Medulla oblongata (tissue), 1 donor: ENCODE data around the gene HNMT.
A peak's percentile ranks its signal among the peaks of the same experiment; 100 is the strongest.
"Not testable (repeated sequence)": the region's sequence is repeated elsewhere in the genome, so short reads cannot be mapped to it uniquely, and the experiment has no call there.

Source experiments
- DNase-seq: peaks from one replicate; pipeline ENCODE4 v3.0.0-alpha.2; 2015; ENCODE audit errors: extremely low spot score

The HNMT gene

DNA sequence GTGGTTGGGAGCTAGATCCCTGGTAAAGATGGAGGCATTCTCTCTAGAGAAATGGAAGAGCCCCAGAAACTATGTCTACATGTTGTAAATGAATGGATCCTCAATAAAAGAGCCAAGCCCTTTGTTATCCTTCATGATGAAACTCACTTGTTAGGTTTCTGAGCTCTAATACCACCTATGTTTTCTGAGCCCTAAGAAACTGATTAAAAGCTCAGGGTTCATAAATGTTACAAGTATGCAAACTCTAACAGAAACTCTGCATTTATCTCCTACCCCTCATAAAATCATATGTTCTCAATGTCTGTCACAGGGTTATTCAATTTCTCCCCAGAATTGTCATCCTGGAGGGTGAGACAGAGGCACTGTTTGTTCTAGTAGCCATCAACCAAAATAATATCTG is 18.0 kb upstream of the HNMT start:
- DNase-seq: no peak

DNA sequence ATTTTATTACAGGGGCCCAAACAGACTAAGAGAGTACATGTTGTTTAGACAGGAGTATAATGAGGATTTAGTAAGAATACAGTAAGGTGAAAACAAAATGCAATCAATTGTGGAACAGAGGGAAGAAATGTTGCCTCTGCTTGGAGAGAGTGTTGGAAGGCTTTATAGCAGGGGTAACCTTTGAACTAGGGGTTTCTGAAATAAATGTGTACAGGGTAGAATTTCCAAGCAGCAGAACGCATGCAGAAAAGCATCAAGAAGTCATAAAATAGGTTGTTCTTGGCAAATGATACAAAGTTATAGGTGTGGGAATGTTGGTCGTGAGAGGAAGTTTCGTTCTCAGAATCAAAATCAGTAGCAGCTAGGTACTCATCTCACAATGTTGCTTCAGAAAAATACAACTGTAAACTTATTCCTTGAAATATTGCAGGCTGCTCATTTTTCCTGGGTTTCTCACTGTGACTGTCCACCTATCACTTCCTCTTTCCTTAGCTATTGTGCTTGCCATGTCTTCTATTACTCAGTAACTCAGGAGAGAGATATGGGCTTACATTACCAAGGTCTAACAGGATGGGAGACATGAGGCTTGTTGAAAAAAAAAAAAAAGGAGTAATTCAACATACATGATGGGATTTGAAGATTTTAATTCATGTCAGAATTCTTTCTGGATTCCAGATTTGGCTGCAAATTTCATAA is 17.1 kb upstream of the HNMT start:
- no peak for DNase-seq

DNA sequence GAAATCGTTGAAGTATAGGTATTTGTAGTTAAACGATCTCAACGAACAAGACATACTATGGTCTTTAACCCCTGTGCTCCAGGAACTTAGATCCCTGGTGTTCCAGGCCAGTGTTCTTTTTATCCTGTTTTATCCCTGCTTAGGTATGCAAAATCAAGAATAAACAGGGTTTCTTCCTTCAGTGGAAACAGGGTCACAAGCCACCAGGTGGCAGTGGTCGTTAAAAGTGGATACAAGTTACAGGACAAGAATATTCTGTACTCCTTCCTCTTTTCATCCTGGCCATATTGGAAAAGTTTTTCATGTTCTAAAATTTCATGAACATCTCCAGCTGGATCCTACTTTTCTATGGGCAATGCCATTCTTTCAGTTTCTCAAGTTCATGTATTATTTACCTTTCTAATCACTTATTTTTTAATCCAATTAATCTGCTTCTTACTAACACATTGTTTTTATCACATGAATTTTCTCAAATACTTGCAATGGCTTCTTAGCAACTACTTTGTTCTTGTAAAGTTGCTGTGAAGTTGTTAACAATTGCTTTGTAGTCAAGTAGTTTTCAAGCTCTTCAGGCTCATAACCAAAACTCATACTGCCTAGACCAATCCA is 16.4 kb upstream of the HNMT start:
- DNase-seq: peak; percentile 87

DNA sequence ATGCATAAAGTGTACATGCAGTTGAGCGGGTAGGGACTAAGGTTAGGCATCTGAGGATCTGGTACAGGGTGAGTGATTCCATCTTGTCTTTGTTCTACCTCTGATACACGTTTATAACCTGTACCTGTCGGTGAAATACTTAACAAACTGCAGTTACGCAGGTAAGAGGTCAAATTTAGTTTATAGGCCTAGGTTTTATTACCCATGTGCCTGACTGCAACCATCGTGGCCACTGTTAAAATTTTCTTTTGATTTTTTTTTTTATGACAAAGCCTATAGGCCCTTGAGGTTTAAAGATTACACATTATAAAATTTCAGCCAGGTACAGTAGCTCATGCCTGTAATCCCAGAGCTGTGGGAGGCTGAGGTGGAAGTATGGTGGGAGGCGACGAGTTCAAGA is 15.4 kb upstream of the HNMT start:
- no peak for DNase-seq

DNA sequence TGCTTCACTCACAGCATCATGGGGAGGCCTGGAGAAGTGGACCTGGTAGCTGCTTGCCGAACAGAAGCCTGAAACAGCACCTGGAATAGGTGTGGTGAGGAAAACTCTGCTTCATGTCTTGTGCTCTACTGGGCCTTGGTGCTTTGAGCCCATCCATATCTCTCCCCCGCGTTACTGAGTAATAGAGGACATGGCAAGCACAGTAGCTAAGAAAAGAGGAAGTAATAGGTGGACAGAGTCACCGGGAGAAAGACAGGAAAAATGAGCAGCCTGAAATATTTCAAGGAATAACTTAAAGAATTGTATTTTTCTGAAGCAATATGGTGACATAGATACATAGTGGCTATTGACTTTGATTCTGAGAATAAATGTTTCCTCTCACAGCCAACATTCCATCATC is 14.0 kb upstream of the HNMT start:
- no peak for DNase-seq

DNA sequence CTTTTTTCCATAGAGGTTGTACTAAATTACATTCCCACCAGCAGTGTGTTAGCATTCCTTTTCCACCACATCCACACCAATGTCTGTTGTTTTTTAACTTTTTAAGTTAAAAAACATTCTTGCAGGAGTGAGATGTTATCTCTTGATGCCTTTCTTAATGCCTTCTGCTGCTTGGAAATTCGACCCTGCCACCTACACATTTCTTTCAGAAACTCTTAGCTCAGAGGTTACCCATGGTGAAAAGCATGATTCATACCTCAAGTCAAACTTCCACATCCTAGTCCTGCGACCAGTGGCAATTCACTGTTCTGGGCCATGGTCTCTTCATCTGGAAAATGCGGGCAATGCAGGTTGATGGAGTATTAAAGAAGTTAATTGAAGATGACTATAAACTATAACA is 12.7 kb upstream of the HNMT start:
- no peak for DNase-seq

DNA sequence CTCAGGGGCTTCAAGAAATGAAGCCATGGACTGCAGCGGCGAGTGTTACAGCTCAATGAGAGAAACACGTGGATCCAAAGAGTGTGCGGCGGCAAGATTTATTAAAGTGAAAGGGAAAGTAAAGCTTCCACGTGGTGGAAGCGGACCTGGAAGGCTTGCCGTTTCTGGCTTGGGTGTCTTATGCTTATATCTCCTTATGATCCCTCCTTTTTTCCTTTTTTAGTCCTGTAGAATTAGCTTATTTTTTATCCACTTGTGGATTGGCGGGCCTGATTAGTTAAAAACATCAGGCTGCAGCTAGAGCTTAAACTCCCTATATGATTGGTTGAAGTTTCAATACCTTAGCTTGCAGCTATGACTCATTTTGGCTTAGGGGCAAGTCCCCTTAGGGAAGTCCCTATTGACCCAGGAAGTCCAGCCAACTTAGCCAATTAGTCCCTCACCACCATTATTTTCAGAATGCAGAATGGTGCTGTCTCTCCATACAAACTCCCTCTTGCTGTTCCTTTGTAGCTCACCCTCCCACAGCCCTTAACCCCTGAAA is 11.6 kb upstream of the HNMT start:
- no peak for DNase-seq

DNA sequence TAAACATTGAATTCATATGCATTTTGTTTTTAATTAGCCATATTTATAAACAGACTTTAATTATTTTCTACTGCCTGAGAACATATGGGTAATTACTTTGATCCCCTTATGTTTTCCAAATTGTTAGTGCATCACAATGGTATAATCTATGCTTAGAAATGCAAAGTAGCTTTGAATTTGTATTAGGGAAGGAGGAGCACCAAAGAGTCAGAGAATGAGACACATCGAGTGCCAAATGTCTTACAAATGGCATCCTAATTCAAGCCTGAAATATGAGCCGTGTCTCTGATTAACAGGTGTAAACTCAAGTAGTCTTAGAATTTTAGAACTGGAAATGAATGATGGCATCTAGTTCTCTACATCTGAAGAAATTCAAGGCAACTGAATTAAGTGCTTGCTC is 8.7 kb upstream of the HNMT start:
- DNase-seq: no peak

DNA sequence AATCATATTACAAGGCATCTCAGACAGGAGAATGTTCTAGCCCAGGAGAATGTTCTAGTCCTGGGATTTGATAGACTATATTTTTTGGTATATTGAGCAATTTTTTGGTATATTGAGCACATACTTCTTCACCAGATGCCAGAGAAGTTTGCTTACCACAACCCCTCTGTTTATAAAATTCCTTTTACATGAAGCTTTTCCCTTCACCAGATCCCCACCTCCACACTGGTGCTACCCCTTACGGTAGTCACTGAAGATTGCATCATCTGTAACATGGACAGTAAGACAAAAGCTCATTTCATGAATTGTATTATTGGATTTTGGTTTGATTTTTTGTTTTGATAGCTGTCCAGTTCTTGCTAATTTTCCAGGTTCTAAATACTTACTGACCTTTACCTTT is 7.2 kb upstream of the HNMT start:
- DNase-seq: no peak

DNA sequence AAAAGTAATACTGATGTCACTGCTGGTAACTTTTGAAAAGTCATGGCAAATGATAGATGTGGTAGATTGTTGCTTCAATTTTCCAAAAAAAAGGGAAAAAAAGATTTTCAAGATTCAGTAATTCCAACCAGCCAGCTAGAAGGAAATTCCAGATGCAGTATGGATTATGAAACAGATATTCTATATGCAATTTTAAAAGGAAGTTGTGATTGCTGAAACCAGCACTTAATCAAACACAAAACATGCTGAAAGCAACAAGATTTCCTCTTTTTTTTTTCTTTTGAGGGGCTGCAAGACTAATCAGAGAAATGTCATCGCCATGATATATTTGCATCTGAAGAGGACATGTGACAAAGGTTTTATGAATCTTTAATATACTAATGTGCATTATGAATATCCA is 5.1 kb upstream of the HNMT start:
- no peak for DNase-seq

DNA sequence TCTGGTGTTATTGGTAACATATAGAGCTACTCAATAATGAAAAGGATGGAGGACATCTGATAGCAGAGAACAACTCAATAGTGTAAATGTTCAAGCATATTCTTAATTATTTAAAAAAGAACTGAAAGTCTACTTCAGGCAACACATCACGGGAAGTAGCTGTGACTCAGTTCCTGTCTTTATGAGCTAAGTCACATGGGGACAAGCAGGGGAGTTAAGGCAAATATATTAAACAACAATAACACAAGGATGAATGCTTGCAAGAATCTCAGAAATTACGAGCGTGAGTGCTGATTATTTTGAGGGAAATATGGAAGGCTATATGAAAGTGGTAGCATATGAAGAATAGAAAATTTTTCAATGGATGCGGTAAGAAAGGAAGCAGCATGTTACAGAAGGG is 4.0 kb upstream of the HNMT start:
- no peak for DNase-seq

DNA sequence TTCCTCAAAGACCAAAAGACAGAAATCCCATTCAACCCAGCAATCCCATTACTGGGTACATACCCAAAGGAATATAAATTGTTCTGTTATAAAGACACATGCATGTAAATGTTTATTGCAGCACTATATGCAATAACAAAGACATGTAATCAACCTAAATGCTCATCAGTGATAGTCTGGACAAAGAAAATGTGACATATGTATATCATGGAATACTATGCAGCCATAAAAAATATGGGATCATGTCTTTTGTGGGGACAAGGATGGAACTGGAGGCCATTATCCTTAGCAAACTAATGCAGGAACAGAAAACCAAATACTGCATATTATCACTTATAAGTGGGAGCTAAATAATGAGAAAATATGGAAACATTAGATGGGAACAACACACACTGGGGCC is 2.7 kb upstream of the HNMT start:
- no peak for DNase-seq

DNA sequence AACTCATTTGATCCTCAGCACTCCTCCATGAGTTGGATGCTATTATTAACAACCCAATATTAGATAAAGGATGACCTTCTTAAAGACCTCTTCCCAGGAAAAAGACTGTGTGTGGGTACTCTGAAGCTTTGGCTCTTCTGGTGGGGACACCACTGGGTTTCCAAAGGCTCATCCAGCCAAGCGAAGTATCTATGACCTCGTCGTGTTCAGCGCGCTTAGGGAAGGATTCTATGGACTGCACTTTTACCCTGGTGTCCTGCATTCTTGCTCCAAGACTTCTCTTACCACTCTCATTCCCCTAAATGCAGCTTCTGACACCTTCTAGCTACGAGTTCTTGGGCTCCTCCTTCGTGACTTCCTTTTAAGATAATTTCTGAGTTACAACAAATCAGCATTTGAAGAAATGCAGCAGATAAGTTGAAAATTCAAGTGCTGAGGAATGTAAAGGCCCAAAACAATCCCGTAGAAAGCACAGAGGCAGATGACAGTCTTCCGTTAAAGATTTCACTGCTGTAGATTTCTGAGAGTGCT is 673 bp upstream of the HNMT start:
- DNase-seq: no peak

DNA sequence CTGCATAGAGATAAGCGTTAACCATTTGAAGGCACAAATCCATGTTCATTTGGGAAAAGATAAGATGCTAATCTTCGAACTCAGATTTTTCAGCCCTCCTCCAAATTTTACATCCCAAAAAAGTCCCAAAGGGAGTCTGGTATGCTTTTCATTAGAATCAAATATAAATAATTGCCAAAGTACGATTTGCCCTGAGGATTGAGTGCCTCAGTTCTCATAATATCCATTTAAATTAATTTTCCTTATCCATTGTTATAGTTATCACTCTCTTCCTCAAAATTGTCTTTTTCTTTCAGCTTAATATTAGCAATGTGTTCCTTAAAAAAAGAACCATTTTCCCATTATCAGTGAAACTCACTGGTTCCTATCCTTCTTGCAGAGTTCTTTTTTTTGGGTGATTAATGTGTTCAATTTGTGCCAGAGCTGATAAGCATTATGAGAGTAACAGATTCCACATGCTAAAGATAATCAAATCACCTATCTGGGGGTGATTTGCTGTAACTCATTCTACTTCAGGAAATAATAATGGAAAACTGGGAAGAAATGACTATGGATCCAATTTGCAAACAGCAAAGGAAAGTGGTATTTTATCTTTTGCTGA is 686 bp downstream of the HNMT start:
- peak; percentile 33 for DNase-seq

DNA sequence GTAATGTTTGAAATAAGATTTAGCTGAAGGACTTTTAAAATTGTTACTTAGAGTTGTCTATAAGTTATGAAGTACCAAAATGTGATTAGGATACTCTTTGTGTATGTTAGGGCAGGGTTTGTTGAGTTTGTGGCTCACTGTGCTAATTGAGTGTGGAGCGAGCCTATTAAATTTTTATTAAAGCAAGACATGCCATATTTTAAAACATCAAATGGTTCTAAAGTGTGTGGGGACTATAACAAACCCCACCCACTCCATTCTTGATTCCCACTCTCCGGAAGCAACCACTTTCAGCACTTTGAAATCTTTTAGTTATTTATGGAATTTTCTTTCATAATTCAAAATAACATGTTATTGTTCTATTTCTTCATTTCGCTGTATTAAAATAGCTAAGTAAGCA is 1.8 kb downstream of the HNMT start:
- no peak for DNase-seq

DNA sequence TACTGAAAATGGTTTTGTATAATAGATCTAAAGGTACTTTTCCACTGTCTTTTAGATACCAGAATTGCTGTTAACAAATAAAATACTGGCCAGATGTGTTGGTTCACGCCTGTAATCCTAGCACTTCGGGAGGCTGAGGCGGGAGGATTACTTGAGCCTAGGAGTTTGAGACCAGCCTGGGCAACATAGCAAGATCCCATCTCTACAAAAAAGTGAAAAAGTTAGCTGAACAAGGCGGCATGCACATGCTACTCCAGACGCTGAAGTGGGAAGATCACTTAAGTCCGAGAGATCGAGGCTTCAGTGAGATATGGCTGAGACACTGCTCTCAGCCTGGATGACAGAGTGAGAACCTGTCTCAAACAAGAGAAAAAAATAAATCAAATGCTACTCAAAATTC is 2.8 kb downstream of the HNMT start:
- DNase-seq: no peak

DNA sequence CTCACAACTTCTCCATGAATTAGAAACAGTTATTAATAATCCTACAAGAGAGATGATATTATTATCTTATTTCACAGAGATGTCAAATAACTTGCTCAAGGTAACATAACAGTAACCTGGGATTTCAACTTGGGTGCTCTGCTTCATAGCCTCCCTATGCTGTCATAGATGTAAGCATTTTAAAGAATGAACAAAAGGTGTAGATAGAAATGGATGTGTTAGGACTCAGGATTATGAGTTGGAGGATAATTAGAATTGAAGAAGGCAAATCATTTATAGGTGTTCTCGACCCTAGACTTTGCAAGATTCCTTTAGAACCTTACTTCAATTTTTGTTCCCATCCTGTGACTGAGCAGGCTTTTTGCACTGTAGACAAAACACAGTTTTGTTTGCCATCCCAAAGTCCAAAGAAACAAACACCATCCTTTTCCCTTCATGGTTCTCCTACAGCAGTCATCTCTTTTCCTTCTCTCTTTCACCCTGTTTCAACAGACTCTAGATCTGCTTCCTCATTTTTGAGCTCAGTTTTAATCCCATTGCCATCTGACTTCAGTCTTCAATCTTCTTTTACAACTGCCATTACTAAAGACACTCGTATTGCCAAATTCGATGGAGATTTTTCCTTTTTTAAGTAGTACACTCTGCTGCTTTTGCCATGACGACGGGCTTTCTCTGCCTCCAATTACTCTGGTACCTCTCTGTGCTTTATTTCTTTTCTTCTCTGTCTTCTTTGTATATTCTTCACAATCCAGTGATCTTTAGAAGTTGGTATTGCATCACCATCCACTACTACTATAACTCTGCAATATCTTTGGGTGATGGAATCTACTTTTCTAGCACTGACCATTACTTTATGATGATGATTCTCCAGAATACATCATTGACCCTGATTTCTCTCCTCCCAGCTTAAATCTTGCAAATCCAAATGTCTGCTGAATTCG is 4.5 kb downstream of the HNMT start:
- DNase-seq: peak; percentile 58

DNA sequence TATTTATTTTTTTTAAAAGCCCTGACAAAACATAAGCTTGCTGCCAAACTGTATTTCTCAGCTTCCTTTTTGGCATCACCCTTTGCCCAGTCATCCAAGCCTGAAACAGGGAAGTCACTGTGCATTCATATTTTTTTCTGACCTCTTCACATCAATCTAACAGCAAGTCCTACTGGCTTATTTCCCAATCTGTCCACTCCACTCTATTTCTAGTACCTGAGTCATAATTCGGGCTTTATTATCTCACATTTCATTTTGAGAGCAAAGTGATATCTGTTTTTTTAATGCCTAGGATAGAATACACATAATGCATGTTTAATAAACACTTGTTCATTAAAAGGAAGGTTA is 5.1 kb downstream of the HNMT start:
- DNase-seq: no peak

DNA sequence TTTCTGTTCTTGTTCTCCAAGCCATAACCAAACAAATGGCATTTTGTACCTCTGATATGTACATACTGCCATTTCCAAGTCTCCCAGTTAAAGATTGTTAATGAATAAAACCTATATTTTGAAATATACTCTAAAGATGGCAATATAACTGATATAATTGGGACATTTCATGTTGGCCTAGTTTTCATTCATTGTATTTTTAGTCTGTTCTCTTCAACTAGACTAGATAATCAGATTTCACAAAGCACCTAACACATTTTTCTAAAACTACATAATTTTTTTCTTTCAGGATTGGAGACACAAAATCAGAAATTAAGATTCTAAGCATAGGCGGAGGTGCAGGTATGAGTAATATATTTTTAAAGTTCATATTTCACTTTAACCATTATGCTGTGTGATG is 5.6 kb downstream of the HNMT start:
- no peak for DNase-seq

DNA sequence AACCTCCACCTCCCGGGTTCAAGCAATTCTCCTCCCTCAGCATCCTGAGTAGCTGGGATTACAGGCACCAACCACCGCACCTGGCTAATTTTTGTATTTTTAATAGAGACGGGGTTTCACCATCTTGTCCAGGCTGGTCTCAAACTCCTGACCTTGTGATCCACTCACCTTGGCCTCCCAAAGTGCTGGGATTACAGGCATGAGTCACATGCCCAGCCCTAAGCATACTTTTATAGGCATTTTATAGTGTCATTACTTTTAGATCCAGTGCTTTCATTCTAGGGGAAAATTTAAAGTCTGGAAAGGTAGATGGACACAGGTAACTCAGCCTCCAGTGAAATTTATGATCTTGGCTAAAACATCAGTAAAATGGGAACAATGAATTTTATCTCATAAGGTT is 7.0 kb downstream of the HNMT start:
- not testable (repeated sequence) for DNase-seq

DNA sequence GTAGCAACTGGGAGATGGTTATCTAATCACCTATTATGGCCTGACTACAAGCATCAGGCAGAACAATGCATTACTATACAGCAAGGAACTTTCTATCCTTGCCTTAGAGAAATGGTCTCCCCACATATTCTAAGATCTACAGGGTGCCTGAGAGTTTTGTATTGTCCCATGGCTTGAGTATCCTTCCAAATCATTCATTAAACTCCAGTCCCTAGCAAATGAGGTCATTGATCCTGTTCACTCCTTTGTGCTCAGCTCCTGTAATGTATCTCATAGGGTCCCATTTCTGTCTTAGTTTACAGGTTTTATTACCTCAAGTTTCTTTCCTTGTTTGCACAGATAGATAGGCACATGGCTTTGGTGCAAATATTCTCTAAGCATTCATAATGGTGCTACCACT is 9.0 kb downstream of the HNMT start:
- no peak for DNase-seq
